RWPE2 (cell line): Measurements from ENCODE around the gene KLHL26.

Experiments used
- ATAC-seq: fragments of 200-7000 bp; cut with Tn5 transposase; 3 replicates; pipeline ENCODE4 v1.9.1; 2021; ENCODE audit warnings: low read depth
- DNase-seq: peaks from one replicate; pipeline ENCODE4 v3.0.0-alpha.2; 2020; ENCODE audit warnings: low spot score
- H3K27ac ChIP-seq: fragments of 450-650 bp; 2 replicates; pipeline ENCODE4 v1.5.1; 2017; ENCODE audit warnings: mild to moderate bottlenecking; ENCODE audit not compliant: poor library complexity, severe bottlenecking
- H3K27me3 ChIP-seq: fragments of 250-450 bp; sonication (Bioruptor Pico); 2 replicates; pipeline ENCODE4 v1.5.1; 2021; ENCODE audit warnings: mild to moderate bottlenecking, moderate library complexity; ENCODE audit not compliant: insufficient read depth, poor library complexity, severe bottlenecking
- H3K36me3 ChIP-seq: fragments of 250-450 bp; sonication (Bioruptor Pico); 2 replicates; pipeline ENCODE4 v1.5.1; 2020; ENCODE audit warnings: low read depth, mild to moderate bottlenecking, moderate library complexity
- H3K4me1 ChIP-seq: fragments of 250-450 bp; sonication (Bioruptor Pico); 2 replicates; pipeline ENCODE4 v1.5.1; 2021; ENCODE audit warnings: mild to moderate bottlenecking, moderate library complexity; ENCODE audit not compliant: insufficient read depth, poor library complexity, severe bottlenecking
- H3K4me3 ChIP-seq: fragments of 250-450 bp; sonication (Bioruptor Pico); 2 replicates; pipeline ENCODE4 v1.5.1; 2021; ENCODE audit warnings: mild to moderate bottlenecking, moderate library complexity; ENCODE audit not compliant: severe bottlenecking
- H3K9me3 ChIP-seq: fragments of 250-450 bp; sonication (Bioruptor Pico); 2 replicates; pipeline ENCODE4 v1.5.1; 2021; ENCODE audit warnings: mild to moderate bottlenecking, moderate library complexity; ENCODE audit not compliant: severe bottlenecking
- CTCF ChIP-seq: fragments of 450-650 bp; IDR thresholded peaks from one replicate; pipeline ENCODE4 v1.5.1; 2017; ENCODE audit warnings: mild to moderate bottlenecking, moderate library complexity; ENCODE audit not compliant: poor library complexity, severe bottlenecking

KLHL26 gene

GRCh38 chr19:18636969-18637629 lies at the start of gene KLHL26:
TSS of gene KLHL26 (plus strand) at chr19:18637028. CDS start at chr19:18637055, 27 bp downstream.
- Histone ChIP-seq H3K27ac (peak within 1 kb of the TSS; percentile 24), H3K4me1 (peaks cover 6% of the 10 kb centered on the region), H3K36me3 (no peaks in the 10 kb centered on the region), H3K9me3 (no peaks in the 10 kb centered on the region), H3K4me3 (peak within 1 kb of the TSS; percentile 74), H3K27me3 (no peaks in the 10 kb centered on the region)
- DNase-seq (no peak), ATAC-seq (no peak)
- no peak for TF ChIP-seq CTCF

GRCh38 chr19:18587561-18587960 lies 49.3 kb upstream of the KLHL26 start:
- H3K4me1 ChIP-seq = peaks cover 5% of the 10 kb centered on the region
- no peaks in the 10 kb centered on the region for H3K27me3 ChIP-seq
- no peak overlapping the region for H3K4me3 ChIP-seq
- no peak for ATAC-seq
- H3K36me3 ChIP-seq = peaks cover 8% of the 10 kb centered on the region; the same call in 1 of the 2 replicates
- no peaks in the 10 kb centered on the region for H3K9me3 ChIP-seq
- no peak for DNase-seq
- TF ChIP-seq CTCF = no peak
- H3K27ac ChIP-seq = peak overlapping the region; percentile 79

- H3K4me3 ChIP-seq = peak overlapping the region; percentile 63
- peaks cover 8% of the 10 kb centered on the region; the same call in 1 of the 2 replicates for H3K36me3 ChIP-seq
- H3K27ac ChIP-seq = peak overlapping the region; percentile 79
- peaks cover 5% of the 10 kb centered on the region for H3K4me1 ChIP-seq
- ATAC-seq (no peak; the same call in 2 of the 3 replicates), DNase-seq (no peak)
- H3K9me3 ChIP-seq = no peaks in the 10 kb centered on the region
- no peaks in the 10 kb centered on the region for H3K27me3 ChIP-seq
- no peak for TF ChIP-seq CTCF
These were observed 48.7 kb upstream of the KLHL26 start for GRCh38 chr19:18587962-18588610.

GRCh38 chr19:18588611-18589379 lies 48.0 kb upstream of the KLHL26 start, which contains the start of gene REX1BD:
TSS of gene REX1BD (plus strand) at chr19:18588798. CDS start at chr19:18588802, 4 bp downstream.
- no peaks in the 10 kb centered on the region for H3K27me3 ChIP-seq
- DNase-seq = peak; percentile 83
- H3K9me3 ChIP-seq = no peaks in the 10 kb centered on the region

More at GRCh38 chr19:18588611-18589379, 48.0 kb upstream of the KLHL26 start, which contains the start of gene REX1BD:
- peak; percentile 95 for TF ChIP-seq CTCF
- Histone ChIP-seq H3K36me3 (peaks cover 8% of the 10 kb centered on the region; the same call in 1 of the 2 replicates), H3K27ac (peak within 1 kb of the TSS; percentile 79), H3K4me3 (peak within 1 kb of the TSS; percentile 63), H3K4me1 (peaks cover 5% of the 10 kb centered on the region)
- ATAC-seq = peak; percentile 71
